HK-2 (cell line): Measurements from ENCODE around the gene SLC2A14.
"Not testable (repeated sequence)": the region's sequence is repeated elsewhere in the genome, so short reads cannot be mapped to it uniquely, and the experiment has no call there.

ENCODE experiments used
- DNase-seq: peaks from one replicate; pipeline ENCODE4 v3.0.0-alpha.2; 2018; ENCODE audit not compliant: unreplicated experiment

Gene SLC2A14

GRCh38 chr12:7833831-7834230 lies 38.9 kb downstream of the SLC2A14 start:
- no peak for DNase-seq

DNA sequence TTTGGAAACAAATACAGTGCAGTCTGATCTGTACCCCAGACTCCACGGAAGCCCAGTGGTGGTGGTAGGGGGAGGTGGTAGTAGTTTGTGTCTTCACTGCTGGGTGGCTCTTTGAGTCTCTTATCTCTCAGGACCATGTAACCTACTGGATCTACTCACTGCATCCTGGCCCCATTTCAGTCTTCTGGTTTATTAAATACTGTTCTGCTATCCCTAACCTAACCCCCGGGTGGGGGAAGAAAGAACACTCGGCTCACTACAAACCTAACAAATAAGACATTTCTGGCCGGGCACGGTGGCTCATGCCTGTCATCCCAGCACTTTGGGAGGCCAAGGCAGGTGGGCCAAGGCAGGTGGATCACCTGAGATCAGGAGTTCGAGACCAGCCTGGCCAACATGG lies 39.5 kb downstream of the SLC2A14 start:
- not testable (repeated sequence) for DNase-seq

DNA sequence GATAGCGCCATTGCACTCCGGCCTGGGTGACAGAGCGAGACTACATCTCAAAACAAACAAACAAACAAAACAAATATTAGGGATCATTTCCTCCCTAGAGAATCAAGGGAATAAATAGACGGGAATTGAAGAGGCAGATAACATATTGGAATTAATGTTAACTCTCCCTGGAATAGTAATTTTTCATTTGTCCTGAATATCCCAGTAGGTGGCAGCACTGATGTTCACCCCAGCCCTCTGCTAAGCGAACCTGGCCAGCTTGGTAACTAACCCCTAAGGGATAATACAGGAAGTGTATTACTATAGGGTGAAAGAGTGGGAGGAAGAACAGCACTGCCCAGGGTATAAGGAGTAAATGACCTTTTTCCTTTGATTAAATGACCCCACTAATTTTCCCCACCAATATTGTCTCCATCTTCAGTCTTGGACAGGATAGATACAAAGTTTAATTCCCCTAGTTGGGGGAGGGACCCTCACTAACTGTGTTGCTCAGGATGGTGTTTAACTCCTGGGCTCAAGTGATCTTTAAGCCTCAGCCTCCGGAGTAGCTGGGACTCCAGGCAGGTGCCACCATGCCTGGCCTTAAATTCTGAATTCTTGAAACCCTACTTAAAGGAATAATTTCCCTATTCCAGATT lies 40.5 kb downstream of the SLC2A14 start:
- peak; percentile 31 for DNase-seq

DNA sequence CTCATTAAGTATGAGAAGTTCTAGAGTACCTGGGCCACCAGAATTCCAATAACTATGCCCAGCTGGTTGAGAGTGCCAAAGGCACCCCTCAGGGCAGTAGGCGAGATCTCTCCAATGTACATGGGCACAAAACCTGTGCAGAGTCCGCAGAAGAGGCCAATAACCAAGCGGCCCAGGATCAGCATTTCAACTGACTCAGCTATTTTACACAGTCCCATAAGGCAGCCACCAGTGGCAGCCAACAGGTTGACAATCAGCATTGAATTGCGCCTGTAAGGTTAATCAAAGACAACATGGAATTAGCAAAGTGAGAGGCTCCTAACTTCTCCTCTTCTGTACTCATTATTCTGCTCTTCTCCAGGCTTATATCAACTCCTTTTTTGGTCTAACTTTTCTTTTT lies 43.0 kb downstream of the SLC2A14 start:
- DNase-seq, result not testable (repeated sequence)

- not testable (repeated sequence) for DNase-seq
Measured at GRCh38 chr12:7825754-7826153, 47.0 kb downstream of the SLC2A14 start.

- DNase-seq, result peak; percentile 51
Measured at GRCh38 chr12:7806863-7807487, 65.7 kb downstream of the SLC2A14 start.

GRCh38 chr12:7806319-7806718 lies 66.4 kb downstream of the SLC2A14 start:
- DNase-seq, result not testable (repeated sequence)

- DNase-seq, result no peak
Measured at GRCh38 chr12:7801460-7801859, 71.3 kb downstream of the SLC2A14 start.

GRCh38 chr12:7798750-7799308 lies 73.9 kb downstream of the SLC2A14 start:
- DNase-seq, result not testable (repeated sequence)

GRCh38 chr12:7797698-7798398 lies 74.9 kb downstream of the SLC2A14 start:
- no peak for DNase-seq

DNA sequence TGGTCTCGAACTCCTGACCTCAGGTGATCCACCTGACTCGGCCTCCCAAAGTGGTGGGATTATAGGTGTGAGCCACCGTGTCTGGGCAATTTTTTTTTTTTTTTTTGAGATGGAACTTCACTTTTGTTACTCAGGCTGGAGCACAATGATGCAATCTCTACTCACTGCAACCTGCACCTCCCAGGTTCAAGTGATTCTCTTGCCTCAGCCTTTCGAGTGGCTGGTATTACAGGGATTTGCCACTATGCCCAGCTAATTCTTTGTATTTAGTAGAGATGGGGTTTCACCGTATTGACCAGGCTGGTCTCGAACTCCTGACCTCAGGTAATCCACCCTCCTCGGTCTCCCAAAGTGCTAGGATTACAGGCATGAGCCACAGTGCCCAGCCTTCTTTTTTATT lies 75.4 kb downstream of the SLC2A14 start:
- DNase-seq, result not testable (repeated sequence)

GRCh38 chr12:7793211-7793610 lies 79.5 kb downstream of the SLC2A14 start:
- no peak for DNase-seq

DNA sequence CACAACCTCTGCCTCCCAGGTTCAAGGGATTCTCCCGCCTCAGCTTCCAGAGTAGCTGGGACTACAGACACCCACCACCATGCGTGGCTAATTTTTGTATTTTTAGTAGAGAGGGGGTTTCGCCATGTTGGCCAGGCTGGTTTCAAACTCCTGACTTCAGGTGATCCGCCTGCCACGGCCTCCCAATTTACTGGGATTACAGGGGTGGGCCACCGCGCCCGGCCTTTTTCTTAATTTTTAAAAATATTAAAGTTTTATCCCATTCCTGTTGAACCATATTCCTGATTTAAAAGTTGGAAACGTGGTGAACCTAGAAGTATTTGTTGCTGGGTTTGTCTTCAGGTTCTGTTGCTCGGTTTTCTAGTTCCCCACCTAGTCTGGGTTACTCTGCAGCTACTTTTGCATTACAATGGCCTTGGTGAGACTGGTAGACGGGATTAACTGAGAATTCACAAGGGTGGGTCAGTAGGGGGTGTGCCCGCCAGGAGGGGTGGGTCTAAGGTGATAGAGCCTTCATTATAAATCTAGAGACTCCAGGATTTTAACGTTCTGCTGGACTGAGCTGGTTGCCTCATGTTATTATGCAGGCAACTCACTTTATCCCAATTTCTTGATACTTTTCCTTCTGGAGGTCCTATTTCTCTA lies 83.7 kb downstream of the SLC2A14 start, which contains the start of gene NANOG:
NANOG (plus strand) TSS at position 519 of the 645 bp plus-strand sequence. CDS start 213 bp downstream, outside the sequence.
- not testable (repeated sequence) for DNase-seq

GRCh38 chr12:7788294-7788660 lies 84.4 kb downstream of the SLC2A14 start:
- DNase-seq, result no peak

DNA sequence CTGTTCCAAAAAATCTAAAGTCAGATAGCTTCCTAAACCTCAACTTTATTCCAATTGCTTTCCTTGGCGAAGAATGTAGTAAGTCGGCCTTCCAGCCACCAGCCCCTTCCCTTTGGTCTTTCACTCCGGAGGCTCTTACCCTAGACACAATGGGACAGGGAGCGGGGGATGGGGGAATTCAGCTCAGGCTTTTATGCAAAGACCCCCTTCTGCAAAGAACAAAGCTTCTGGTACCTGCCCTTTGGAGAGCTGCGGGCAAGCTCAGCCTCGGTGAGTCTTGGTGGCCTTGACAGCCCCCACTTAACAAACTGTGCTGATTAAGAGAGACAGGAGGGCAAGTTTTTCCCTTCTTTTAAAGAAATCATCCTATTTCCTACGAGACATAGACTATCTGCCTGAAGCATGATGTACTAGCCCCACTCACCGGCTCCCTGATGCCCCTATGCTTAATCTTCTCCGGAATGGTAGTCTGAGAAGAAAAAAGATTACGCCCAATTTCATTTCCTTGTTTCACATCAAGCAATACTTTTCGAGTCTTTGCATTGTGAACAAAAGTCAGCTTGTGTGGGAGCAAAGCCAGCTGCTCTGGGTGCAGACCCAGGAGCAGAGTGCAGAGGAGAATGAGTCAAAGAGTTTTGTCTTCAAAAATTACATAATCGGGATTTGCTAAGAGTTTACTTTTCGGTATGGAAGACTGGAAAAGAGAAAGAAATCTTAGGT lies 85.0 kb downstream of the SLC2A14 start:
- no peak for DNase-seq

GRCh38 chr12:7784701-7785100 lies 88.0 kb downstream of the SLC2A14 start:
- DNase-seq, result no peak

GRCh38 chr12:7783433-7783832 lies 89.3 kb downstream of the SLC2A14 start:
- not testable (repeated sequence) for DNase-seq

GRCh38 chr12:7782055-7782454 lies 90.7 kb downstream of the SLC2A14 start:
- no peak for DNase-seq

GRCh38 chr12:7781274-7781673 lies 91.4 kb downstream of the SLC2A14 start:
- no peak for DNase-seq

DNA sequence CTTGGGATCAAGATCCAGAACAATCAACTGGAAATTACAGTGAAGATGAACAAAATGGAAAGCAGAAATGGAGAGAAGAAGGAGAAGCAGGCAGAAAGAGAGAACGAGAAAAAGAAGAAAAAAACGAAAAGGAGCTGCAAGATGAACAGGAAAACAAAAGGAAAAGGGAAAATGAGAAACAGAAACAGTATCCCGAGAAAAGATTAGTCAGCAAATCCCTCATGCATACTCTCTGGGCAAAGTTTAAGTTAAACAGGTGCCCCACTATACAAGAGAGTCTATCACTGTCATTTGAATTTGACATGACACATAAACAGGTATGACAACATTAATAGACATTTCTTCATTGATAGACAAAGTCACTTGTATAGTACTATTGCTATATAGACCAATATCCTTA lies 102.7 kb downstream of the SLC2A14 start:
- no peak for DNase-seq
